GM21723 (cell line): ENCODE data around the gene ARHGDIG.
"Not testable (repeated sequence)": the region's sequence is repeated elsewhere in the genome, so short reads cannot be mapped to it uniquely, and the experiment has no call there.

Source experiments
- ATAC-seq: cut with Tn5 transposase; IDR thresholded peaks from one replicate; pipeline ENCODE4 v1.9.1; 2021; ENCODE audit warnings: mild to moderate bottlenecking, moderate library complexity; ENCODE audit not compliant: unreplicated experiment

Gene ARHGDIG

DNA sequence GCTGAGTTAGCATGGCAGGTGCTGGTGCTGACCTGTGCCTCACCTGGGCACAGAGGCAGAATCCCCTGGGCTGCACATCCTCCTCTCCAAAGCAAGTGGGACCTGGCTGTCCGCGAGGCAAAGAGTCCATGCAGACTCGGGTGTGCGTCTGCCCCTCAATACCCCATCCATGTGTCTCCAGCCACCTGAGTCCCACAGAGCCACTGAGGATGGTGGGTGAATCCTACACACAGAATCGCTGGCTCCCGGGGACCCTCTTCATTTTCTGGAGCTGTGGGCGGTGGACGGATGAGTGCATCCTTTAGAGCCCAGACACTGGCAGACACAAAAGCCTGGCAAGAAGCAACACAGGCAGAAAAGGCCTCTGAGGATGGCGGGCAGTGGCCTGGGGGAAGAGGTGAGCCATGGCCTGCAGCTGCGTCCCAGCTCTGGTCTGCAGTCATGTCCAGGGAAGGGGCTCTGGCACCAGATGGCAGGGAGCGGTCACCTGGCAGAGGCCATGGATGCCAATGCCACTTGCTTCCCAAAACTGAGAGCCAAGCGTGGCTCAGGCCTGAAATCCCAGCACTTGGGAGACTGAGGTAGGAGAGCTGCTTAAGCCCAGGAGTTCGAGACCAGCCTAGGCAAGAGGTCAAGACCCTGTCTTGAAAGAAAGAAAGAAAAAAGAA lies 42.2 kb downstream of the ARHGDIG start:
- no peak for ATAC-seq

DNA sequence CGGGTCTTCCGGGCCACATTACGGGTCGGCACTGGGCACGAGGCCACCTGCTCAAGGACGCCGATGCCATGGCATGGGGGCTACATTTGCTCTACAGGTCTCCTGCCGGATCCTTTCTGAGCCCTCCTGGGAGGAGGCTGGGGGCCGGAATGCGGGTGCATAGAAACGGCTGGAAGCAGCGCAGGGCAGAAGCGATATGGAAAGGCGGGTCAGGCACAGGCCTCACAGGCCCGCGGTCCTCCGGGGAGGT lies 43.7 kb downstream of the ARHGDIG start:
- ATAC-seq = no peak

DNA sequence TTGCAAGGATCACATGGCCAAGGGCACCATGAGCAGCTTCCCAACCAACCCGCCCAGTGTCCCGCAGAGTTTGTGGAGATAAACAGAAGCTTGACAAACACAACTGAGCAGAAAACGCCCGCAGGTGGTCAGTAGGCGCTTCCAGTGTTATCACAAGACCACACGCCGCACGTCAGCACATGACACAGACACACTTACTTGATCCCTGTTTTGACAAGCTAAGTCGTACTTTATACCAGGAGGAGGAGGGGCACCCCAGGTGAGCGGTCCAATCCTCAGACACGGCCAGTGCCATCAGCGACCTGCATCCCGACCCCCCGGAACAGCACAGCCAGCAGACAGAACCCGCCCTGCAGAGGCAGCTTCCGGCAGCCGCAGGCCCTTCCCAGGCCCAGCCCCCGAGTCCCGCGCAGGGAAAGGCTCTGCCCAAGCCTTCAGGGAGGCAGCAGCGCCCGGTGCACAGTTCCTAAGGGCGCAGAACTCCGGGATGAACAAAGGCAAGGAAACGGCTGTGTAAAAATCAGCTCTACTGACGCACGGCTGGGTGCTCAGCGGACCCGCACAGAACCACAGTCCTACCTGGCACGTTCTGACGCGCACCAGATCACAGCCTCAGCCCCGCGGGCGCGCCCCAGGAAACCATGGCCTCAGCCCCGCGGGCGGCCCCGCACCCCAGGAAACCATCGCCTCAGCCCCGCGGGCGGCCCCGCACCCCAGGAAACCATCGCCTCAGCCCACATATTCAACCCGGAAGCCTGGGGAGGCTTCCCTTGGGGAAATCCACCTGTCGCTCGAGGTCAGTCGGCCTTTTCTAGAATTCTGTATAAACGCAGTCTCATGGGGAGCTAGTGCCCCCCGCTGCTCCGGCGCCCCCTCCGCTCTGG lies 44.3 kb downstream of the ARHGDIG start:
- peak; percentile 52 for ATAC-seq

DNA sequence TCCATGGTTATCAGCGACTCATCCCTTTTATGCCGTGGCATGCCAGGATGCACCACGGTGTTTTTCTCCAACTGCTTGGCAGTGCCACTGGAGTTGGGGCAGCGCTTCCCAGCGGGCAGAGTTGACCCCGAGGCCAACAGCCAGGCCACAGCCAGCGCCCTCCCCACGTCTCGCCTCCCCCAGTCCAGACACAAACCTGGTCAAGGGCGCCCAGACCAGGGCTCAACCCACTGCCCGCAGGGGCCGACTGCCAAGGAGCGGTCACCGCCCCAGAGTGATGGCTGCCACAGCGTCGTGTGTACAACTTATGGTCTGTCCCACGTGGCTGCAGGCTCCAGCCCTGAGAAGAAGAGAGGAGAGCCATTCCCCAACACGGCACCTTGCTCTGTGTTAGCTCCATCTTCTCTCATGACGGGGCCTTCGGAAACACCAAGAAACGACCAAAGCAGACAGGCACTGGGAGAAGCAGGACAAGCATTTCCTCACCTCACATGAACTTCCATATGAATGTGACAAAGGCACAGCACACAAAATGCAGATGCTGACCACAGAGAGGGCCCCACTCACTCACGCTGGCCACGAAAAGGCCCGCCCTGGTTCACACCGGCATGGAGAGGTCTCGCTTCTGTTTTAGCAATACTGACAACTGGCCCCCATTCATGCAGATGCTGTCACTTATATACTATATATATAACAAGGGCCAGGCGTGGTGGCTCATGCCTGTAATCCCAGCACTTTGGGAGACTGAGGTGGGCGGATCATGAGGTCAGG lies 45.2 kb downstream of the ARHGDIG start:
- no peak for ATAC-seq

DNA sequence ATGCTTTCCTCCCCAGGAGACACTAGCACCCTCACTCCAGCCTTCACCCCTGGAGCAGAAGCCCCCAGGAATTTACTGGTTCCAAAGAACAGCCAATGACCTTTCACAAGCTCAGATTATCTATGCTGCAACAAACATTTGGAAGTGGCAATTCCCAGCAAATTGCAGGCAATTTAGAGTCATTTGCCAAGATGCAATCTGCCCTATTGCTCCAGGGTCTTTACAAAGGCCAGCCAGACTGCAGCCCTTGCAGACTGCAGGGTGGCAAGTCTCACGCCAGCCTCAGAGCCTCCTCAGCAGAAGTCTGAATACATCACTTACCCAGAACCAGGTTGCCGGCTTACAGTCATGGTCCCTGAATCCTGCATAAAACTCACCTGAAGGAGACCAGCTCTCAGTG lies 50.4 kb downstream of the ARHGDIG start:
- ATAC-seq = no peak

DNA sequence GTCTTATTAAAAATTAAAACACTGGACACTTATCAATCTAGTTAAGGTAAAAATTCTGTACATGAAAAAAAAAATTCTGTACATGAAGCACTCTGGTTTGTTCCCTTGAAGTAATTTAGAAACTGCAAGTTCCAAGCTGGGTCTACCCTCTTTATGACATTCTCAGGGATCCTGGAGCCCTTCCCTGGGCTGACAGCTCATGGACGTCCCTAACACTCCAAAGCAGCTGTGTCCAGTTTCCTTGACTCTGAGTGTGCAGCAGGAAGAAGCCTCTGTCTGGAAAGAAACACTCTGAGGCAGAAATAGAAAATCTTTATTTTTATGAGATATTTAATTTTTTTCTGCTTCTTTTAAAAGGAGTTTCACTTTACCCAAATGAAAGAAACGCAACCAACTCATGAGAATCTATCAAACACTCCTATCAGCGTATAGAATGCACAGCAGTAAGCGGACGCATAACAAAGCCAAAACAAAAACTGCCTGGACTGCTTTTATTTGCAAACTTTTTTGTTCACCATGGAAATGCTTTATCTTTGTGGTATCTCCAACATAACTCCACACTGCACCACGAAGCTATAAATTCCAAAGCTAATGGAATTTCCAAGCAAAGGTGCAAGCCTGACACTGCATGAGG lies 50.9 kb downstream of the ARHGDIG start:
- not testable (repeated sequence) for ATAC-seq
